Mesendoderm (in vitro differentiated cells): ENCODE measurements around the gene NT5DC4.

ENCODE experiments used
- DNase-seq: peaks from one replicate; pipeline ENCODE4 v3.0.0; 2013
- H2AK5ac ChIP-seq: 2 replicates; pipeline ENCODE4 v1.6.1; 2013; ENCODE audit warnings: low read length, inconsistent platforms
- H2BK120ac ChIP-seq: 2 replicates; pipeline ENCODE4 v1.6.1; 2013; ENCODE audit warnings: low read depth, mild to moderate bottlenecking, low read length, moderate library complexity, mixed read lengths
- H2BK15ac ChIP-seq: replicated peaks from 2 replicates; pipeline ENCODE4 v1.6.1; 2013; ENCODE audit warnings: low read depth, mild to moderate bottlenecking, moderate library complexity
- H2BK5ac ChIP-seq: 2 replicates; pipeline ENCODE4 v1.6.1; 2013; ENCODE audit warnings: low read length, inconsistent platforms
- H3K18ac ChIP-seq: 2 replicates; pipeline ENCODE4 v1.6.1; 2013; ENCODE audit warnings: mild to moderate bottlenecking, low read length, mixed read lengths
- H3K23ac ChIP-seq: one replicate; pipeline ENCODE4 v1.6.1; 2013; ENCODE audit warnings: low read length
- H3K27ac ChIP-seq: 2 replicates; pipeline ENCODE4 v1.5.1; 2013; ENCODE audit warnings: low read depth, mild to moderate bottlenecking, inconsistent platforms, low read length, moderate library complexity
- H3K27me3 ChIP-seq: 2 replicates; pipeline ENCODE4 v1.6.1; 2013; ENCODE audit warnings: low read length, control low read depth, mild to moderate bottlenecking, inconsistent platforms; ENCODE audit not compliant: insufficient read depth, poor library complexity
- H3K36me3 ChIP-seq: 2 replicates; pipeline ENCODE4 v1.6.1; 2013; ENCODE audit warnings: low read length, inconsistent platforms; ENCODE audit not compliant: control insufficient read depth, insufficient read depth
- H3K4ac ChIP-seq: one replicate; pipeline ENCODE4 v1.6.1; 2013; ENCODE audit warnings: low read depth, mild to moderate bottlenecking, low read length, moderate library complexity
- H3K4me1 ChIP-seq: 2 replicates; pipeline ENCODE4 v1.6.1; 2013; ENCODE audit warnings: low read depth, low read length, inconsistent platforms; ENCODE audit not compliant: control insufficient read depth
- H3K4me2 ChIP-seq: 2 replicates; pipeline ENCODE4 v1.6.1; 2013; ENCODE audit warnings: low read length
- H3K4me3 ChIP-seq: 2 replicates; pipeline ENCODE4 v1.5.1; 2013; ENCODE audit warnings: mild to moderate bottlenecking, low read length
- H3K56ac ChIP-seq: one replicate; pipeline ENCODE4 v1.6.1; 2013; ENCODE audit warnings: low read length
- H3K79me1 ChIP-seq: 2 replicates; pipeline ENCODE4 v1.6.1; 2013; ENCODE audit warnings: low read length, inconsistent platforms
- H3K79me2 ChIP-seq: 2 replicates; pipeline ENCODE4 v1.6.1; 2013; ENCODE audit warnings: mild to moderate bottlenecking, low read length; ENCODE audit not compliant: control insufficient read depth, insufficient read depth
- H3K9ac ChIP-seq: 2 replicates; pipeline ENCODE4 v1.6.1; 2013; ENCODE audit warnings: low read length, inconsistent platforms
- H4K5ac ChIP-seq: one replicate; pipeline ENCODE4 v1.6.1; 2013; ENCODE audit warnings: low read length
- H4K8ac ChIP-seq: one replicate; pipeline ENCODE4 v1.6.1; 2013; ENCODE audit warnings: low read depth, mild to moderate bottlenecking, control low read depth, low read length, moderate library complexity
- WGBS: extraction: QIAGEN DNeasy Blood & Tissue Kit; methylation state at CpG from one replicate; pipeline ENCODE4 v1.1.7; 2013; ENCODE audit warnings: low lambda C conversion rate, missing lambda C conversion rate; ENCODE audit not compliant: insufficient coverage; ENCODE audit errors: extremely low coverage; 5-methylcytosine and 5-hydroxymethylcytosine counted together

NT5DC4 gene

DNA sequence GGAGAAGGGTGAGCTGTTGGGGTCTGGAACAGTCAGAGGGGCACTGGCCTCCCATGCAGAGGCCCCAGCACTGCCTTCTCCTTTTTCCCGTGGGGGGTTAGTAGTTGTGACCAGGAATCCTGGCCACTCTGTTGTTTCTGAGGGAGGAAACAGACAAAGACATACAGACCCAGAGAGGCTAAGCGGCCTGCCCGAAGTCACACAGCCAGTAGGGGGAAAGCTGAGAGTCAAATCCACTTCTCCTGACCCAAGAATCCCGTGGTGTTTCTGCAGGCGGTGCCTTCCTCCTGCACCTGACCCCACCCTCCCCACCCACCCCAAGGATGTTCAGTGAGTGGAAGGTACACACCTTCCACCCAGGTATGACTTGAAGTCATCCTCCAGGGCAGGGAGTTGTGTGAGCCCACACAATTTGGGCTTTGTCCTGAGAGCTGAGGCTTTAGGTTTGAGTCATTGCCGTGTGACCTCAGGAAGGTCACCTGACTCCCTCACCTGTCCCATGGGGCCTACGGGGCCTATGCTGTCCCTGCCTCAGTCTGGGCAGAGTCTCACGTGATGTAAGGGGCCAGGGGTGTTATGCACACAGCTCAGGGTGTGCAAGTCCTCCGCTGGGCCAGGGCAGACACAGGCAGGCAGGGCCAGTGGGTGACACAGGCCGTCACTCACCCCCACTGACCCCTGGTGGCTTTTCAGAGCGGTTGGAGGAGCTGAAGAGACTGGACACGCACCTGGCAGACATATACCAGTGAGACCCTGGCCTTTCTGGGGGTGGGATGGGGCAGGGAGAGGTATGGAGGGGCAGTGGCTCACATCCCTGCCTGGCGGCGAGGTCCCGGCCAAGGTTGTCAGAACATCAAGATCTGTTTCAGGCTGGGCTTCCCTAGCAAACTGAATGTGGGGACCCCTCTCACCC is 5.0 kb downstream of the NT5DC4 start:
- Histone ChIP-seq H3K23ac (no peak overlapping the region), H3K27ac (no peak overlapping the region), H3K4me1 (no peaks in the 10 kb centered on the region), H2BK15ac (no peak overlapping the region), H3K18ac (no peak overlapping the region), H4K5ac (no peak overlapping the region), H3K27me3 (no peaks in the 10 kb centered on the region), H3K9ac (no peak overlapping the region), H3K36me3 (no peaks in the 10 kb centered on the region), H3K56ac (no peak overlapping the region), H2BK120ac (no peak overlapping the region), H3K4ac (peak overlapping the region; percentile 48), H4K8ac (no peak overlapping the region), H3K4me3 (no peak overlapping the region), H3K79me1 (no peaks in the 10 kb centered on the region), H2BK5ac (no peak overlapping the region), H3K79me2 (no peaks in the 10 kb centered on the region), H2AK5ac (no peak overlapping the region), H3K4me2 (no peak overlapping the region)
- WGBS = no CpG with 5 or more reads among the region's 15 CpGs
- peak; percentile 42 for DNase-seq

- no CpG with 5 or more reads among the region's 19 CpGs for WGBS
- no peaks in the 10 kb centered on the region for H3K4me1 ChIP-seq
- H3K36me3 ChIP-seq = no peaks in the 10 kb centered on the region
- H3K18ac ChIP-seq = no peak overlapping the region
- no peak overlapping the region for H3K27ac ChIP-seq
- no peak overlapping the region for H2BK15ac ChIP-seq
- no peak overlapping the region for H3K4me3 ChIP-seq
- no peak overlapping the region for H2BK5ac ChIP-seq
- H4K8ac ChIP-seq = no peak overlapping the region
- no peak overlapping the region for H3K23ac ChIP-seq
- H3K56ac ChIP-seq = peak overlapping the region; percentile 52
- DNase-seq = peak; percentile 93
- H2BK120ac ChIP-seq = no peak overlapping the region
- H3K4me2 ChIP-seq = no peak overlapping the region
- H4K5ac ChIP-seq = no peak overlapping the region
- H3K79me2 ChIP-seq = no peaks in the 10 kb centered on the region
- no peak overlapping the region for H3K9ac ChIP-seq
- H3K4ac ChIP-seq = peak overlapping the region; percentile 48
- H3K27me3 ChIP-seq = no peaks in the 10 kb centered on the region
- no peak overlapping the region for H2AK5ac ChIP-seq
- no peaks in the 10 kb centered on the region for H3K79me1 ChIP-seq
Observed at GRCh38 chr2:112726487-112727190, 5.8 kb downstream of the NT5DC4 start.

GRCh38 chr2:112727276-112728028 is 6.6 kb downstream of the NT5DC4 start:
- H3K4ac ChIP-seq = no peak overlapping the region
- no peak overlapping the region for H2BK15ac ChIP-seq
- no peak for DNase-seq
- no peak overlapping the region for H3K4me3 ChIP-seq
- no peak overlapping the region for H2AK5ac ChIP-seq
- no CpG with 5 or more reads among the region's 19 CpGs for WGBS
- H3K27ac ChIP-seq = no peak overlapping the region
- peak overlapping the region; percentile 22 for H3K56ac ChIP-seq
- H3K23ac ChIP-seq = no peak overlapping the region
- H4K8ac ChIP-seq = no peak overlapping the region
- H2BK120ac ChIP-seq = no peak overlapping the region
- no peaks in the 10 kb centered on the region for H3K36me3 ChIP-seq
- H3K4me1 ChIP-seq = no peaks in the 10 kb centered on the region
- no peak overlapping the region for H3K4me2 ChIP-seq
- H3K9ac ChIP-seq = no peak overlapping the region
- no peaks in the 10 kb centered on the region for H3K79me2 ChIP-seq
- no peak overlapping the region for H3K18ac ChIP-seq
- no peaks in the 10 kb centered on the region for H3K79me1 ChIP-seq
- no peak overlapping the region for H4K5ac ChIP-seq
- no peaks in the 10 kb centered on the region for H3K27me3 ChIP-seq
- no peak overlapping the region for H2BK5ac ChIP-seq

DNA sequence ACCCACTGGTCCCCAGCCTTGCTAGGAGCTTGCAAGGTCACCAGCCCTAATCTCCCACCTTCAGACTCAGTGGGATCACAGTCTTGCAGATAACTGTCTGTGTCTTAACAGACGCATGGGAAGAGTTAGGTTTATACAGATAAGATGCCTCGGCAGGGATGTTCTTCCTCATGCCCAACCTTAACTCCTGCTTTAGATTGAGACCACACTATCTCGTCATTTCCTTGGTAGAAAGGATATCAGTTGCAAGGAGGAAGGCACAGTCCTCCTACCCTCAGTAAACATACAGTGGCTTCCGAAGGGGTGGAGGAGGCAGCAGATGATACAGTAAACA is 7.2 kb downstream of the NT5DC4 start:
- no peaks in the 10 kb centered on the region for H3K27me3 ChIP-seq
- H4K5ac ChIP-seq = no peak overlapping the region
- no peak overlapping the region for H3K56ac ChIP-seq
- H3K79me2 ChIP-seq = no peaks in the 10 kb centered on the region
- no peak overlapping the region for H2BK120ac ChIP-seq
- no peaks in the 10 kb centered on the region for H3K79me1 ChIP-seq
- H3K27ac ChIP-seq = no peak overlapping the region
- WGBS = no CpG with 5 or more reads among the region's 4 CpGs
- H3K4ac ChIP-seq = no peak overlapping the region
- H3K36me3 ChIP-seq = no peaks in the 10 kb centered on the region
- peak; percentile 75 for DNase-seq
- H4K8ac ChIP-seq = no peak overlapping the region
- no peak overlapping the region for H3K4me2 ChIP-seq
- no peaks in the 10 kb centered on the region for H3K4me1 ChIP-seq
- no peak overlapping the region for H3K9ac ChIP-seq
- no peak overlapping the region for H2AK5ac ChIP-seq
- H2BK5ac ChIP-seq = no peak overlapping the region
- no peak overlapping the region for H3K4me3 ChIP-seq
- no peak overlapping the region for H2BK15ac ChIP-seq
- no peak overlapping the region for H3K18ac ChIP-seq
- no peak overlapping the region for H3K23ac ChIP-seq

GRCh38 chr2:112728378-112729175 is 7.8 kb downstream of the NT5DC4 start:
- H3K79me1 ChIP-seq = no peaks in the 10 kb centered on the region
- no CpG with 5 or more reads among the region's 11 CpGs for WGBS
- H3K79me2 ChIP-seq = no peaks in the 10 kb centered on the region
- no peak overlapping the region for H3K4me2 ChIP-seq
- no peak overlapping the region for H2AK5ac ChIP-seq
- no peaks in the 10 kb centered on the region for H3K4me1 ChIP-seq
- no peak for DNase-seq
- H3K9ac ChIP-seq = no peak overlapping the region
- H2BK5ac ChIP-seq = no peak overlapping the region
- H4K8ac ChIP-seq = no peak overlapping the region
- no peak overlapping the region for H2BK120ac ChIP-seq
- H3K18ac ChIP-seq = no peak overlapping the region
- no peak overlapping the region for H3K4me3 ChIP-seq
- H3K27ac ChIP-seq = no peak overlapping the region
- no peaks in the 10 kb centered on the region for H3K27me3 ChIP-seq
- H2BK15ac ChIP-seq = no peak overlapping the region
- no peak overlapping the region for H3K56ac ChIP-seq
- H3K36me3 ChIP-seq = no peaks in the 10 kb centered on the region
- H4K5ac ChIP-seq = no peak overlapping the region
- no peak overlapping the region for H3K23ac ChIP-seq
- H3K4ac ChIP-seq = no peak overlapping the region
